Natural killer cell (primary cell): ENCODE measurements around the gene SPTLC1. TPM values are rescaled to one million over a fixed set of nuclear protein-coding genes. Genes with fewer than 3 reads are reported as not detected.
"Not testable (repeated sequence)": the region's sequence is repeated elsewhere in the genome, so short reads cannot be mapped to it uniquely, and the experiment has no call there.

Experiments
- ATAC-seq, 3 donors: fragments of 150-1000 bp in 2 of 3; fragments of 200-7000 bp in 1 of 3; cut with Tn5 transposase; 1 replicate in 1 of 3; 2 replicates in 2 of 3; pipeline ENCODE4 v1.10.0; 2021; ENCODE audit warnings: mild to moderate bottlenecking in 2 of 3, moderate library complexity in 2 of 3
- DNase-seq, 2 donors: peaks; one replicate each; pipeline versions ENCODE4 v3.0.0 to v3.0.0-alpha.2; 2013 to 2021; ENCODE audit warnings: mixed read lengths in 1 of 2
- H3K27ac ChIP-seq: one replicate; pipeline ENCODE4 v1.5.1; 2013; ENCODE audit warnings: mild to moderate bottlenecking, low read length
- H3K27me3 ChIP-seq: one replicate; pipeline ENCODE4 v1.6.1; 2013; ENCODE audit warnings: low read length; ENCODE audit not compliant: control insufficient read depth, insufficient read depth
- H3K36me3 ChIP-seq: one replicate; pipeline ENCODE4 v1.6.1; 2013; ENCODE audit warnings: low read length; ENCODE audit not compliant: control insufficient read depth, insufficient read depth
- H3K4me1 ChIP-seq: one replicate; pipeline ENCODE4 v1.6.1; 2013; ENCODE audit warnings: low read length; ENCODE audit not compliant: control insufficient read depth, insufficient read depth
- H3K4me3 ChIP-seq: one replicate; pipeline ENCODE4 v1.5.1; 2013; ENCODE audit warnings: low read length
- H3K9me3 ChIP-seq: one replicate; pipeline ENCODE4 v1.6.1; 2013; ENCODE audit warnings: low read length; ENCODE audit not compliant: control insufficient read depth, insufficient read depth
- H3K27ac Mint-ChIP-seq, 2 donors: one replicate each; pipeline ENCODE4 v1.8.0; 2022; ENCODE audit warnings: mild to moderate bottlenecking in 2 of 2, mixed read lengths in 2 of 2, moderate library complexity in 1 of 2
- H3K27me3 Mint-ChIP-seq, 2 donors: one replicate each; pipeline ENCODE4 v1.8.0; 2022; ENCODE audit warnings: low read depth in 2 of 2, mixed read lengths in 2 of 2
- H3K36me3 Mint-ChIP-seq: one replicate; pipeline ENCODE4 v1.8.0; 2022; ENCODE audit warnings: mixed read lengths
- H3K4me1 Mint-ChIP-seq, 2 donors: one replicate each; pipeline ENCODE4 v1.8.0; 2022; ENCODE audit warnings: mixed read lengths in 2 of 2
- H3K4me3 Mint-ChIP-seq: one replicate; pipeline ENCODE4 v1.8.0; 2022; ENCODE audit warnings: mild to moderate bottlenecking, moderate library complexity, mixed read lengths
- H3K9me3 Mint-ChIP-seq, 2 donors: one replicate each; pipeline ENCODE4 v1.8.0; 2022; ENCODE audit warnings: mixed read lengths in 2 of 2
- CTCF ChIP-seq: fragments of 200-600 bp; IDR thresholded peaks from one replicate; pipeline ENCODE4 v1.8.0; 2022; ENCODE audit warnings: antibody characterized with exemption
- WGBS: methylation state at CpG from one replicate; pipeline ENCODE4 v1.1.7; 2013; ENCODE audit warnings: missing lambda C conversion rate; ENCODE audit not compliant: insufficient coverage; 5-methylcytosine and 5-hydroxymethylcytosine counted together
- intact Hi-C: fragments of 100-400 bp; cut with micrococcal nuclease; formaldehyde crosslinking; loops from one replicate; pipeline ENCODE4 v1.14.2; 2022
- total RNA-seq, 4 donors: library from RNA; stranded (reverse); fragments of 120-200 nt in 1 of 4; gene quantifications; one replicate each; pipeline versions ENCODE4 v1.2.3 to v1.2.4, GENCODE V29; 2013 to 2022

SPTLC1 gene
- total RNA-seq, 3 donors from 2014 or later (not counting 1 experiment from before 2014, with no cell fraction given), result 45.6 to 59.3 (median 47.8) TPM

- intact Hi-C loops, result no loop called here
- WGBS, result 83% methylated on average over 2 of the region's 2 CpGs
- H3K36me3 Mint-ChIP-seq, result no peaks in the 10 kb centered on the region
- no peaks in the 10 kb centered on the region for H3K4me1 ChIP-seq
- no peaks in the 10 kb centered on the region for H3K9me3 Mint-ChIP-seq
- TF ChIP-seq CTCF, result no peak
- no peak overlapping the region for H3K27ac ChIP-seq
- H3K27ac Mint-ChIP-seq, result no peak overlapping the region
- no peaks in the 10 kb centered on the region for H3K4me1 Mint-ChIP-seq
- H3K4me3 ChIP-seq, result no peak overlapping the region
- no peak overlapping the region for H3K4me3 Mint-ChIP-seq
- peaks cover 0 to 12% of the 10 kb centered on the region in 2 donors for H3K27me3 Mint-ChIP-seq
- ATAC-seq (no peak), DNase-seq (no peak)
- H3K27me3 ChIP-seq, result no peaks in the 10 kb centered on the region
- H3K36me3 ChIP-seq, result no peaks in the 10 kb centered on the region
- H3K9me3 ChIP-seq, result no peaks in the 10 kb centered on the region
Measured at GRCh38 chr9:92008041-92008440, 107.2 kb downstream of the SPTLC1 start.

GRCh38 chr9:92004045-92004392 is 111.2 kb downstream of the SPTLC1 start:
- Histone ChIP-seq H3K36me3 (no peaks in the 10 kb centered on the region), H3K27ac (no peak overlapping the region), H3K9me3 (no peaks in the 10 kb centered on the region), H3K27me3 (no peaks in the 10 kb centered on the region), H3K4me3 (no peak overlapping the region), H3K4me1 (no peaks in the 10 kb centered on the region)
- Mint-ChIP-seq H3K4me3 (no peak overlapping the region), H3K27me3 (peaks cover 8 to 11% of the 10 kb centered on the region in 2 donors), H3K4me1 (no peaks in the 10 kb centered on the region), H3K36me3 (no peaks in the 10 kb centered on the region), H3K9me3 (no peaks in the 10 kb centered on the region), H3K27ac (no peak overlapping the region)
- intact Hi-C loops, result no loop called here
- no peak for TF ChIP-seq CTCF
- 84% methylated on average over 13 of the region's 13 CpGs for WGBS
- DNase-seq (no peak), ATAC-seq (no peak)

GRCh38 chr9:92003308-92004044 is 111.7 kb downstream of the SPTLC1 start:
- Mint-ChIP-seq H3K27ac (no peak overlapping the region), H3K27me3 (peaks cover 6 to 11% of the 10 kb centered on the region in 2 donors), H3K4me3 (no peak overlapping the region), H3K36me3 (no peaks in the 10 kb centered on the region), H3K9me3 (no peaks in the 10 kb centered on the region), H3K4me1 (no peaks in the 10 kb centered on the region)
- WGBS, result 93% methylated on average over 31 of the region's 31 CpGs
- intact Hi-C loops, result no loop called here
- no peak overlapping the region for H3K4me3 ChIP-seq
- H3K9me3 ChIP-seq, result no peaks in the 10 kb centered on the region
- no peak for TF ChIP-seq CTCF
- H3K27ac ChIP-seq, result no peak overlapping the region
- H3K4me1 ChIP-seq, result no peaks in the 10 kb centered on the region
- ATAC-seq (no peak), DNase-seq (no peak)
- no peaks in the 10 kb centered on the region for H3K36me3 ChIP-seq
- no peaks in the 10 kb centered on the region for H3K27me3 ChIP-seq

- H3K9me3 Mint-ChIP-seq, H3K36me3 Mint-ChIP-seq, H3K4me1 Mint-ChIP-seq, DNase-seq, H3K9me3 ChIP-seq, H3K27me3 ChIP-seq, ATAC-seq, H3K4me3 Mint-ChIP-seq, H3K27ac ChIP-seq, intact Hi-C loops, H3K27ac Mint-ChIP-seq, H3K36me3 ChIP-seq, H3K4me1 ChIP-seq, H3K4me3 ChIP-seq: not testable (repeated sequence)
- peaks cover 3 to 11% of the 10 kb centered on the region in 2 donors for H3K27me3 Mint-ChIP-seq
- 98% methylated on average over 10 of the region's 10 CpGs for WGBS
Measured at GRCh38 chr9:92001948-92002347, 113.3 kb downstream of the SPTLC1 start.
